ENCODE measurements around the gene MDH1. TPM values are rescaled to one million over a fixed set of nuclear protein-coding genes. Genes with fewer than 3 reads are reported as not detected.
A peak's percentile ranks its signal among the peaks of the same experiment; 100 is the strongest.

The MDH1 gene
- total RNA-seq, 1 donor from 2014 or later, result 155 TPM

DNA sequence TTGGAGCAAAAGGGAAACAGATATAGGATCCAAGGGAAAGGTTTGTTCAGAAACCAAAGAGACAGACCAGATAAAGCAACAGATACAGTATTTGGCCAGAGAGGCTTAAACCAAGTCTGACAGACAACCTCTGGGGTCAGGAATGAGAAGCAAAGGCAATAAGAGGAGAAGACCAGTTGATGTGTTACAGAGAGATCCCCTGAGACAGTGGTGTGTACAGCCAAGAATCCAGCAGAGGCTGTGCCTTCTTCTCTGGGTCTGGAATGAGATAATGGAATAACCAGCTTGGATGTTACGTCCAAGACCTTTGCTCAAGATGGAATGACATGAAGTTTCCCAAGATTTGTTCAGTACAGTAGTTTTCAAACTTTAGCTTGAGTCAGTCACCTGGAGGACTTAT is 61.1 kb downstream of the MDH1 start:
- Mint-ChIP-seq H3K4me3 (no peak overlapping the region), H3K4me1 (no peaks in the 10 kb centered on the region), H3K27ac (ENCODE audit: unreplicated experiment) (no peak overlapping the region), H3K27me3 (ENCODE audit: low read depth) (no peaks in the 10 kb centered on the region), H3K9me3 (peaks cover 11% of the 10 kb centered on the region), H3K36me3 (ENCODE audit: low read depth) (peaks cover 2% of the 10 kb centered on the region)
- DNase-seq (ENCODE audit: low read depth, low spot score), result no peak
- TF ChIP-seq, protein P1, sequence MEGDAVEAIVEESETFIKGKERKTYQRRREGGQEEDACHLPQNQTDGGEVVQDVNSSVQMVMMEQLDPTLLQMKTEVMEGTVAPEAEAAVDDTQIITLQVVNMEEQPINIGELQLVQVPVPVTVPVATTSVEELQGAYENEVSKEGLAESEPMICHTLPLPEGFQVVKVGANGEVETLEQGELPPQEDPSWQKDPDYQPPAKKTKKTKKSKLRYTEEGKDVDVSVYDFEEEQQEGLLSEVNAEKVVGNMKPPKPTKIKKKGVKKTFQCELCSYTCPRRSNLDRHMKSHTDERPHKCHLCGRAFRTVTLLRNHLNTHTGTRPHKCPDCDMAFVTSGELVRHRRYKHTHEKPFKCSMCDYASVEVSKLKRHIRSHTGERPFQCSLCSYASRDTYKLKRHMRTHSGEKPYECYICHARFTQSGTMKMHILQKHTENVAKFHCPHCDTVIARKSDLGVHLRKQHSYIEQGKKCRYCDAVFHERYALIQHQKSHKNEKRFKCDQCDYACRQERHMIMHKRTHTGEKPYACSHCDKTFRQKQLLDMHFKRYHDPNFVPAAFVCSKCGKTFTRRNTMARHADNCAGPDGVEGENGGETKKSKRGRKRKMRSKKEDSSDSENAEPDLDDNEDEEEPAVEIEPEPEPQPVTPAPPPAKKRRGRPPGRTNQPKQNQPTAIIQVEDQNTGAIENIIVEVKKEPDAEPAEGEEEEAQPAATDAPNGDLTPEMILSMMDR (conservative IDR thresholded peaks at IDR 0.05), result no peak

DNA sequence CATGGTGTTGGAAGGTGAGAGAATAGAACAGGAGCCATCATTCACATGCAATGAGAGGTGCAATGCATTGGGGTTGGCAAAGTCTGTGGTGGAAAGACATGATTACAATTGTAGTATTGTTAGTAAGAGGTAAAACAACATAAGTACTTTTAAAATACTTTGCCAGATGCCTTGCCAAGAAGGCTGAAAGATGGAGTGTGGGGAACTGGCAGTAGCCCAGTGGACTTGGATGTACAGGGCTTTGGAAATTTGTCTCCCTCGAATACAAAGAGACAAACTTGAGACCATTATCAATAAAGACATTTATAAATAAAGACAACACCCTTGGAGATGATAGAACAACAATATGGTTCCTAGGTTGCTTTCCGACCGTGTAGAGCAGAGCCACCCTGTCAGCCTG is 62.0 kb downstream of the MDH1 start:
- Mint-ChIP-seq H3K9me3 (peaks cover 9% of the 10 kb centered on the region), H3K4me3 (no peak overlapping the region), H3K27me3 (ENCODE audit: low read depth) (no peaks in the 10 kb centered on the region), H3K4me1 (no peaks in the 10 kb centered on the region), H3K36me3 (ENCODE audit: low read depth) (peaks cover 2% of the 10 kb centered on the region), H3K27ac (ENCODE audit: unreplicated experiment) (peak overlapping the region; percentile 37)
- DNase-seq (ENCODE audit: low read depth, low spot score), result no peak
- TF ChIP-seq, protein P1 (conservative IDR thresholded peaks at IDR 0.05), result no peak

GRCh38 chr2:63651356-63651755 is 62.6 kb downstream of the MDH1 start:
- no peak overlapping the region for H3K4me3 Mint-ChIP-seq
- peaks cover 2% of the 10 kb centered on the region for H3K36me3 Mint-ChIP-seq (ENCODE audit: low read depth)
- H3K27ac Mint-ChIP-seq (ENCODE audit: unreplicated experiment), result no peak overlapping the region
- no peaks in the 10 kb centered on the region for H3K27me3 Mint-ChIP-seq (ENCODE audit: low read depth)
- H3K4me1 Mint-ChIP-seq, result no peaks in the 10 kb centered on the region
- TF ChIP-seq, protein P1 (conservative IDR thresholded peaks at IDR 0.05), result no peak
- peaks cover 7% of the 10 kb centered on the region for H3K9me3 Mint-ChIP-seq
- DNase-seq (ENCODE audit: low read depth, low spot score), result no peak

- Mint-ChIP-seq H3K4me3 (no peak overlapping the region), H3K36me3 (ENCODE audit: low read depth) (peaks cover 6% of the 10 kb centered on the region), H3K27ac (ENCODE audit: unreplicated experiment) (no peak overlapping the region), H3K9me3 (peaks cover 11% of the 10 kb centered on the region), H3K27me3 (ENCODE audit: low read depth) (no peaks in the 10 kb centered on the region), H3K4me1 (no peaks in the 10 kb centered on the region)
- DNase-seq (ENCODE audit: low read depth, low spot score), result no peak
- TF ChIP-seq, protein P1 (conservative IDR thresholded peaks at IDR 0.05), result no peak
These were observed 63.3 kb downstream of the MDH1 start for GRCh38 chr2:63651861-63652651.

GRCh38 chr2:63652652-63652985 is 63.9 kb downstream of the MDH1 start:
- peaks cover 6% of the 10 kb centered on the region for H3K36me3 Mint-ChIP-seq (ENCODE audit: low read depth)
- DNase-seq (ENCODE audit: low read depth, low spot score), result no peak
- H3K27ac Mint-ChIP-seq (ENCODE audit: unreplicated experiment), result no peak overlapping the region
- TF ChIP-seq, protein P1 (conservative IDR thresholded peaks at IDR 0.05), result no peak
- no peaks in the 10 kb centered on the region for H3K4me1 Mint-ChIP-seq
- no peaks in the 10 kb centered on the region for H3K27me3 Mint-ChIP-seq (ENCODE audit: low read depth)
- peaks cover 11% of the 10 kb centered on the region for H3K9me3 Mint-ChIP-seq
- no peak overlapping the region for H3K4me3 Mint-ChIP-seq

Data from neural crest cell (in vitro differentiated cells).